Panc1 (cell line): ENCODE measurements around the gene UST. TPM values are rescaled to one million over a fixed set of nuclear protein-coding genes. Genes with fewer than 3 reads are reported as not detected.

Experiments
- ATAC-seq: fragments of 200-7000 bp; cut with Tn5 transposase; 2 replicates; pipeline ENCODE4 v1.9.1; 2020; ENCODE audit warnings: mild to moderate bottlenecking, moderate library complexity
- BruUV-seq: library from RNA; stranded (reverse); fragments of 400-500 nt; replicated peaks from 2 replicates; lab custom pipeline; 2021; lab: Mats Ljungman, UMichigan
- CTCF ChIA-PET: fragments of 300-600 bp; sonication (Branson Sonifier 250); formaldehyde crosslinking; loops from one replicate; lab custom pipeline; 2022; ENCODE audit warnings: antibody characterized with exemption; lab: Charles Lee
- POLR2A ChIA-PET: fragments of 300-600 bp; sonication (Branson Sonifier 250); formaldehyde crosslinking; loops from one replicate; lab custom pipeline; 2022; ENCODE audit warnings: antibody characterized with exemption; lab: Charles Lee
- DNase-seq: peaks from one replicate; pipeline ENCODE4 v3.0.0-alpha.2; 2010; ENCODE audit warnings: low read depth, low spot score
- H3K27ac ChIP-seq: 2 replicates; pipeline ENCODE4 v1.5.1; 2011; ENCODE audit warnings: mild to moderate bottlenecking, low read length, inconsistent platforms
- H3K27me3 ChIP-seq: fragments of 200-500 bp; sonication (Bioruptor generic); 2 replicates; pipeline ENCODE4 v1.6.0; 2014; ENCODE audit warnings: low read length, inconsistent platforms; ENCODE audit not compliant: control insufficient read depth, insufficient read depth
- H3K36me3 ChIP-seq: fragments of 200-500 bp; sonication (Bioruptor generic); 2 replicates; pipeline ENCODE4 v1.5.1; 2014; ENCODE audit warnings: inconsistent platforms, mild to moderate bottlenecking, low read length, moderate library complexity; ENCODE audit not compliant: control insufficient read depth, insufficient read depth
- H3K4me1 ChIP-seq: 2 replicates; pipeline ENCODE4 v1.5.1; 2011; ENCODE audit warnings: inconsistent platforms, mild to moderate bottlenecking, low read length, moderate library complexity; ENCODE audit not compliant: control insufficient read depth, insufficient read depth
- H3K4me3 ChIP-seq, 2 experiments: 2 replicates each; pipeline ENCODE4 v1.5.1; 2011 to 2012; ENCODE audit warnings: low read depth in 2 of 2, low read length in 2 of 2, mild to moderate bottlenecking in 2 of 2, inconsistent platforms in 1 of 2, moderate library complexity in 1 of 2
- H3K9me3 ChIP-seq: fragments of 200-500 bp; sonication (Bioruptor generic); 2 replicates; pipeline ENCODE4 v1.5.1; 2014; ENCODE audit warnings: low read depth, mild to moderate bottlenecking, inconsistent platforms, low read length, moderate library complexity; ENCODE audit not compliant: control insufficient read depth, insufficient read depth
- POLR2AphosphoS5 ChIP-seq: IDR thresholded peaks from 2 replicates; pipeline ENCODE4 v1.6.1; 2012; ENCODE audit warnings: mild to moderate bottlenecking, low read depth, low read length, moderate library complexity
- SIN3A ChIP-seq: IDR thresholded peaks from 2 replicates; pipeline ENCODE4 v1.6.1; 2012; ENCODE audit warnings: low read depth, mild to moderate bottlenecking, low read length, moderate library complexity, borderline replicate concordance; ENCODE audit not compliant: insufficient read depth
- TCF7L2 ChIP-seq: IDR thresholded peaks from 2 replicates; pipeline ENCODE4 v1.6.1; 2011; ENCODE audit warnings: mild to moderate bottlenecking, low read depth, low read length, inconsistent platforms
- in situ Hi-C: cut with HindIII; loops from 2 replicates; pipeline ENCODE4 v1.10.0; 2016; ENCODE audit warnings: low sequenced_read_pairs, low pct_unique_long_range_greater_than_20kb
- intact Hi-C: fragments of 100-400 bp; cut with micrococcal nuclease; formaldehyde crosslinking; loops from one replicate; pipeline ENCODE4 v1.10.0; 2022; ENCODE audit not compliant: unreplicated experiment
- total RNA-seq: library from RNA; stranded (reverse); gene quantifications from one replicate; pipeline ENCODE4 v1.2.1, GENCODE V29; 2021; ENCODE audit not compliant: unreplicated experiment
- TF ChIP-seq, protein P1 (sequence below), 2 experiments: IDR thresholded peaks; 2 replicates each; pipeline ENCODE4 v1.6.1; 2011 to 2012; ENCODE audit warnings: low read depth in 2 of 2, control low read depth in 1 of 2, low read length in 1 of 2, mild to moderate bottlenecking in 1 of 2, moderate library complexity in 1 of 2; ENCODE audit not compliant: insufficient read depth in 1 of 2
- TF ChIP-seq, protein P2 (sequence below): fragments of 450-650 bp; IDR thresholded peaks from 2 replicates; pipeline ENCODE4 v1.5.1; 2017; ENCODE audit warnings: mild to moderate bottlenecking

Gene UST
- total RNA-seq, 1 experiment from 2014 or later: 0.15 TPM

DNA sequence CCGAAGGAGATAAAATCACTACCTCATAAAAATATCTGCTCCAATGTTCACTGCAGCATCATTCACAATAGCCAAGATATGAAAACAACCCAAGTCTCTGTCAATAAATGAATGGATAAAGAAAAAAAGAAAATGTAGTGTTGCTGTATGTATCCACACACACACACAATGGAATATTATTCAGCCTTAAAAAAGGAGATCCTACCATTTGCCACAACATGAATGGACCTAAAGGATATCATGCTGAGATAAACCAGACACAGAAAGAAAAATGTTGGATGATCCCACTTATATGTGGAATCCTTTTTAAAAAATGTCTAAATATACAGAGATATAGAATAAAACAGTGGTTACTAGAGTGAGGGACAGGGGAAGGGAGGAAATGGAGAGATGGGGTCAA lies 378.5 kb downstream of the UST start:
- no peak overlapping the region for H3K27ac ChIP-seq
- intact Hi-C loops: no loop called here
- no peaks in the 10 kb centered on the region for H3K27me3 ChIP-seq
- CTCF ChIA-PET: no interaction called here
- DNase-seq (no peak), ATAC-seq (no peak)
- TF ChIP-seq TCF7L2 (no peak), POLR2AphosphoS5 (no peak), SIN3A (no peak)
- TF ChIP-seq, protein P1, sequence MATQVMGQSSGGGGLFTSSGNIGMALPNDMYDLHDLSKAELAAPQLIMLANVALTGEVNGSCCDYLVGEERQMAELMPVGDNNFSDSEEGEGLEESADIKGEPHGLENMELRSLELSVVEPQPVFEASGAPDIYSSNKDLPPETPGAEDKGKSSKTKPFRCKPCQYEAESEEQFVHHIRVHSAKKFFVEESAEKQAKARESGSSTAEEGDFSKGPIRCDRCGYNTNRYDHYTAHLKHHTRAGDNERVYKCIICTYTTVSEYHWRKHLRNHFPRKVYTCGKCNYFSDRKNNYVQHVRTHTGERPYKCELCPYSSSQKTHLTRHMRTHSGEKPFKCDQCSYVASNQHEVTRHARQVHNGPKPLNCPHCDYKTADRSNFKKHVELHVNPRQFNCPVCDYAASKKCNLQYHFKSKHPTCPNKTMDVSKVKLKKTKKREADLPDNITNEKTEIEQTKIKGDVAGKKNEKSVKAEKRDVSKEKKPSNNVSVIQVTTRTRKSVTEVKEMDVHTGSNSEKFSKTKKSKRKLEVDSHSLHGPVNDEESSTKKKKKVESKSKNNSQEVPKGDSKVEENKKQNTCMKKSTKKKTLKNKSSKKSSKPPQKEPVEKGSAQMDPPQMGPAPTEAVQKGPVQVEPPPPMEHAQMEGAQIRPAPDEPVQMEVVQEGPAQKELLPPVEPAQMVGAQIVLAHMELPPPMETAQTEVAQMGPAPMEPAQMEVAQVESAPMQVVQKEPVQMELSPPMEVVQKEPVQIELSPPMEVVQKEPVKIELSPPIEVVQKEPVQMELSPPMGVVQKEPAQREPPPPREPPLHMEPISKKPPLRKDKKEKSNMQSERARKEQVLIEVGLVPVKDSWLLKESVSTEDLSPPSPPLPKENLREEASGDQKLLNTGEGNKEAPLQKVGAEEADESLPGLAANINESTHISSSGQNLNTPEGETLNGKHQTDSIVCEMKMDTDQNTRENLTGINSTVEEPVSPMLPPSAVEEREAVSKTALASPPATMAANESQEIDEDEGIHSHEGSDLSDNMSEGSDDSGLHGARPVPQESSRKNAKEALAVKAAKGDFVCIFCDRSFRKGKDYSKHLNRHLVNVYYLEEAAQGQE (IDR thresholded peaks at IDR 0.05; ENCODE audit: insufficient read depth in 1 of 2, low read depth in 2 of 2, low read length in 1 of 2): no peak
- TF ChIP-seq, protein P2, sequence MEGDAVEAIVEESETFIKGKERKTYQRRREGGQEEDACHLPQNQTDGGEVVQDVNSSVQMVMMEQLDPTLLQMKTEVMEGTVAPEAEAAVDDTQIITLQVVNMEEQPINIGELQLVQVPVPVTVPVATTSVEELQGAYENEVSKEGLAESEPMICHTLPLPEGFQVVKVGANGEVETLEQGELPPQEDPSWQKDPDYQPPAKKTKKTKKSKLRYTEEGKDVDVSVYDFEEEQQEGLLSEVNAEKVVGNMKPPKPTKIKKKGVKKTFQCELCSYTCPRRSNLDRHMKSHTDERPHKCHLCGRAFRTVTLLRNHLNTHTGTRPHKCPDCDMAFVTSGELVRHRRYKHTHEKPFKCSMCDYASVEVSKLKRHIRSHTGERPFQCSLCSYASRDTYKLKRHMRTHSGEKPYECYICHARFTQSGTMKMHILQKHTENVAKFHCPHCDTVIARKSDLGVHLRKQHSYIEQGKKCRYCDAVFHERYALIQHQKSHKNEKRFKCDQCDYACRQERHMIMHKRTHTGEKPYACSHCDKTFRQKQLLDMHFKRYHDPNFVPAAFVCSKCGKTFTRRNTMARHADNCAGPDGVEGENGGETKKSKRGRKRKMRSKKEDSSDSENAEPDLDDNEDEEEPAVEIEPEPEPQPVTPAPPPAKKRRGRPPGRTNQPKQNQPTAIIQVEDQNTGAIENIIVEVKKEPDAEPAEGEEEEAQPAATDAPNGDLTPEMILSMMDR: no peak
- H3K9me3 ChIP-seq: no peaks in the 10 kb centered on the region
- in situ Hi-C loops: no loop called here
- no peaks in the 10 kb centered on the region for H3K36me3 ChIP-seq
- H3K4me1 ChIP-seq: no peaks in the 10 kb centered on the region
- POLR2A ChIA-PET: no interaction called here
- BruUV-seq: no TSS peak
- no peak overlapping the region for H3K4me3 ChIP-seq
